GM12872 (cell line): ENCODE results near the gene RNF145.

Experiments
- CTCF ChIP-seq: IDR thresholded peaks from 3 replicates; pipeline ENCODE4 v1.5.1; 2011; ENCODE audit warnings: low read depth, mild to moderate bottlenecking, low read length, moderate library complexity; ENCODE audit not compliant: insufficient read depth

RNF145 gene

DNA sequence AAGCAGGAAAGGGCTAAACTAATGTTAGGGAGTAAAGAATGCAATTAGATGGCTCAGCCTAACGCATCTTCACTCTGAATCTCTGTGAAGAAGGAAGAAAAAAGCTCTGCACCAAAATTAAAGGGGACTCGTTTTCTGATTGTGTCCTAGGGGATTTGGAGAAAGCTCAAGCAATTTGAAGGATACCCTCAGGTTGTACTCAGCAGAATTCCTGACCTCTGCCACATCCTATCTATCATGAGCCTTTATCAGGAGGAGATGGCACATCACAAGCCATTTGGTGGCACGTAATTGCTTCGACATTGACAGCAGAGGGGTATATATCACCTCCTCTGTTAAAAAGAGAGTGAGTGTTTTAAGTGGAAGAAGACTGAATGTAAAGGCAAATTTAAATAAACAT lies 77.4 kb downstream of the RNF145 start:
- no peak for TF ChIP-seq CTCF

- no peak for TF ChIP-seq CTCF
These were observed 78.5 kb downstream of the RNF145 start for GRCh38 chr5:159130871-159131270.

DNA sequence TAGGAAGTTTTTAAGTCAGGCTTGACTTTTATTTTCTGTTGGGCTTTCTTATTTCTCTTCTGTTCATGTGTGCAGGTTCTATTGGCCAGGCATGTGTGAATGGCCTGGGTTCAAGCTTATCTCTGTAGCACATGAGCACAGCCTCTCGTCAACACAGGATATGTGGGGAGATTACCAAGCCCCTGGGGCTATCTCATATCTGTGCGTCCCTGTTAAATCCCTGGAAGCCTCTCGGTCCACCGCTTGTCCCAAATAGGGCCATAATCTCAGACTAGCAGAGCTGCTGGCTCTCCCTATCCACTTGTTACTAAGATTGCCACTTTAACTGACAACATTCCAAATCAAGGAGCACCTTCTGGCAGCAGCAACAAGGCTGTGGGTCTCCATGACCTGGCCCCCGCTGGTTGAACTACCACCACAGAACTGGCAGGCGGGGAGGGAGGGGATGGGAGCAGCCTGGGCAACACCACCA lies 81.2 kb downstream of the RNF145 start:
- no peak for TF ChIP-seq CTCF

DNA sequence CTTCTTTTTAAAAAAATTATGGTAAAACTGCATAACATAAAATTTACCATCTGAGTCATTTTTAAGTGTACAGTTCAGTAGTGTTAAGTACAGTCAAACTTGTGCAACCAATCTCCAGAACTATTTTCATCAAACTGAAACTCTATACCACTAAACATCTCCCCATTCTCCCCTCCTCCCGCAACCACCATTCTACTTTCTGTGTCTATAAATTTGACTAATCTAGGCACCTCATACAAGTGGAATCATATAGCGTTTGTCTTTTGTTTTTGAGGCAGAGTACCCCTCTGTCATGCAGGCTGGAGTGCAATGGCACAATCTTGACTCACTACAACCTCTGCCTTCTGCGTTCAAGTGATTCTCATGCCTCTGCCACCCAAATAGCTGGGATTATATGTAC lies 85.7 kb downstream of the RNF145 start:
- TF ChIP-seq CTCF: no peak

GRCh38 chr5:159123189-159123588 lies 86.2 kb downstream of the RNF145 start:
- no peak for TF ChIP-seq CTCF

GRCh38 chr5:159121061-159121460 lies 88.3 kb downstream of the RNF145 start:
- TF ChIP-seq CTCF: no peak

GRCh38 chr5:159120446-159120845 lies 88.9 kb downstream of the RNF145 start:
- no peak for TF ChIP-seq CTCF

GRCh38 chr5:159113405-159113804 lies 95.9 kb downstream of the RNF145 start:
- TF ChIP-seq CTCF: no peak
